GM18519 (cell line): ENCODE measurements around the gene KCNIP4.

Experiments
- ATAC-seq: cut with Tn5 transposase; IDR thresholded peaks from one replicate; pipeline ENCODE4 v1.9.1; 2021; ENCODE audit warnings: mild to moderate bottlenecking, moderate library complexity; ENCODE audit not compliant: unreplicated experiment, low FRiP score

KCNIP4 gene

DNA sequence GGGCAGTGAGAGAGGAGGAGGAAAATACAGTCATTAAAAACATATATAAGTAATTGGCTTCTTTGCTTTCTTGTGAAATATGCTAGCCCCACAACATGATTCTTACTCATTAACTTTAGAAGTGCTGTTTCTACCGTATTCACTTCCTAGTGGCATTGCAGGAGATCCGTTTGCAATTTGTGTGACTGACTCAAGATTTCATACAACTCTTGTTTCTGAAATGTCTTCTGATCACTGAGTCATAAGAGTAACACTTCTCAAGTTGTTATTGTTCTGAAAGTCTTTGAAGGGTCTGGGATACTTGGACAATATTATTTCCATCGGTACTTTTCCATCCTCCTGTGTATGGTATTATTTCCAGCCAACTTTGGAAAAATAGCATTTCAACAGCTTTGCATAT is 937.5 kb downstream of the KCNIP4 start:
- no peak for ATAC-seq

DNA sequence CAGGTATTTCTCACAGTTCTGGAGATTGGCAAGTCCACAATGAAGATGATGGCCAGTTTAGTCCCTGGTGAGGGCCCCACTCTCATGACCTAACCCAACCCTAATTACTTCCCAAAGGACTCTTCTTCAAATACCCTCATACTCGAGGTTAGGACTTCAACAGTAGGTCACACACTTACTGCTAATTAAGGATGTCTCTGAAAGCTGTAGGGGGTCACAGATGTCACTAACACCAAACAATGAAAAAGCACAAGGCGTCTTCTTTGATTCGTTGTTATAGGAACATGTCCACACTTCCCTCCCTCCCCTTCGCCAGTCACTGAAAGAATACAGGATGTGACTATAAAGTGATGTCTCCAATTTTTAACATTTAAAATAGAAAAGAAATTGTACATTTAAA is 938.6 kb downstream of the KCNIP4 start:
- ATAC-seq = no peak

DNA sequence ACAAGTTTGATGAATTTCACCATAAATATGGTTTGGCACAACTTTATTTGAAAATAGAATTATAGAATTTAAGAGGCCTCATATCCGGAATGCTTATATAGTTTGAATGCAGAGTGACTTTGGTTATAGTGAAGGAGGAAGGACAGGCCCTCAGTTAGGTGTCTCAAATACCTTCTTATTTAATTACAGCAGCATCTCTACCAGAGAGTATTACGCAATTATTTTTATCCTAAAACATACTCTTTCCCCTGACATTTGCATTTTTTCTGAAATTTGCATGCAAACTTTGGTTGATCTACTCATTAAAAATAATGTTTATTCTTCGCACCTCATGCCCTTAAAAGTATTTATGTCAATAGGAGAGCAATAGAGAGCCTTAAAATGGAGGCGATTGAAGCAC is 942.9 kb downstream of the KCNIP4 start:
- ATAC-seq = no peak

DNA sequence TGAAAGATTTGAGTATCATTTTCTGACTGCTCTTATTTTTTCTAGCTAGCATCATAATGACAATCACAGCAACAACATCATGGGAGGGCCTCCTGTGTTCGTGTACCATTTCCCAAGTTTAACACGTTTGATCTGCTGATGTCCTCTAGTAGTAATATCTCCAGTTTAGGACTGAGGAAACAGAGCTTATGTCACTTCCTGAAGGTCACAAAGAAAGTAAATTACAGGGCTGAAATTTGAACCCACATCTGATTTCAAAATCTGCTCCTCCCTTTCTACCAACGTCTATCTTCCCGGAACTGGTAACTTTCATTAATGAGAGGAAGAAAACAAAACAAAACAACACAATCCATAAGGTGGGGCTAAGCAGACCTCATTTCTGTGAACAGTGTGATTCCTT is 945.6 kb downstream of the KCNIP4 start:
- ATAC-seq = no peak

DNA sequence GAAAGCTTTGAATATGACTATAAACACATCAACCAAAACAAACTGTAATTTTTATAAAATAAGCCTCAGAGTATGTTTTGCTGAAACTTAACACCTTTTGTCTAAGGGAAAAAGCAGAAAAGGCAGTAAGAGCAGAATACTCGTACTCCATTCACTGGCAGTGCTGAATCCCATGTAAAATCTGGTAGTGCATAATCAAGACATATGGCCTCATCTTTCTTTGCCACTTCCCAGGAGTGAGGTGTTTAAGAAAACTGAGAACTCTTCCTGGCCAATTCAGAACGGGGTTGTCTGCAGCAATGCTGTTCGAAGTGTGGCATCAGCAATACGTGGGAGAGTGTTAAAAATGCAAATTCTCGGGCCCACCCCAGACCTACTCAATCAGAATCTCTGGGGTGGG is 946.3 kb downstream of the KCNIP4 start:
- no peak for ATAC-seq

DNA sequence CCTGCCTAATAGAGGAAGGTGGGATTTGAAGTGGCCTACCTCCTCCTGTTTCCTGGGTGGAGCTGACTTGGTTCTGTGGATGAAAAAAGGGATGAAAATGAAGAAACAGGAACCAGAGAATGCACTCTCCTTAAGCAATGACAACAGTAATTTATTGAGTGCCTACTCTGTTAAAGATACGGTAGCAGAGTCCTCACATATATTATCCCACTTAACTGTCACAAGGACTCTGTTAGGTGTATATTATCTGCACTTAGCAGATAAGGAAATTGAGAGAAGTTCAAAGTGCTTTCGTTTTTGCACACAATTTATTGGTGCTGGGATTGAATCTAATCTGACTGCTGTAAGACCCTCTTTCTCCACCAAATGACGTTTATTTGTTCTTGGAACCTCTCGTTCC is 947.1 kb downstream of the KCNIP4 start:
- no peak for ATAC-seq

DNA sequence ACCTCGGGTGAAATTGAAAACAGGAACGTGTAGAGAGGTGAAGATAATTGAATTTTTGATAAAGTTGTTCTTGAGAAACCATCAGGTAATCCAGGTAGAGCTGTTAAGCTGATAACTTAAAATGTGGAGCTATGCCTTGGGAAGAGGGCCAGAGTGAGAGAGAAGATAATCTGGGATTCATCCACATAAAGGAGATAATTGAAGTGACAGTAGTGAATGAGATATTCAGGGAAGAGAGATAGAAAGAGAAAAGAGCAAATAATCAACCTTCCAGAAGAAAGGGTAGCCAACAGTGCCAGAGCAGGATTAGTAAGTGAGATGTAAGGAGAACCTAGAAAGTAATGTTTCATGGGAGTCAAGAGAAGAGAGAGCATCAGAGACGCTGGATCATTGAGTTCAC is 950.7 kb downstream of the KCNIP4 start:
- ATAC-seq = no peak

DNA sequence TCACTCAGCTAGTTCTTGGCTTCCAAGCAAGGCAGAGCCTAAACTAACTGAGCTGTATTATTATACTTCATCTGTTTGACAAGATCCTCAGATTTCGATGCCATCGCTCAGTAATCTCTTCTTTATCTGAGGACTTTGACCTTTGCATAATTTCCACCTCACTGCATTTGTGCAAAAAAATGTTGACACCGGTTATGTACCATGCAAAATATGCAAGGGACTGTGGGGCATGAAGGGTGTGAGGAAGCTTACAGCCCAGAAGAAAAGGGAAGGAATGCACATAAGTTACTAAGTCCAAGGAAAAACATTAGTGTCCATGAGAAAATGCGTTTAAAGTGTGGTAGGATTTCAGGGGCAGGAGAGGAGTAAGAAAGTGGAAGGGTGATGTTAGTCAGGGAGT is 953.0 kb downstream of the KCNIP4 start:
- ATAC-seq = no peak

DNA sequence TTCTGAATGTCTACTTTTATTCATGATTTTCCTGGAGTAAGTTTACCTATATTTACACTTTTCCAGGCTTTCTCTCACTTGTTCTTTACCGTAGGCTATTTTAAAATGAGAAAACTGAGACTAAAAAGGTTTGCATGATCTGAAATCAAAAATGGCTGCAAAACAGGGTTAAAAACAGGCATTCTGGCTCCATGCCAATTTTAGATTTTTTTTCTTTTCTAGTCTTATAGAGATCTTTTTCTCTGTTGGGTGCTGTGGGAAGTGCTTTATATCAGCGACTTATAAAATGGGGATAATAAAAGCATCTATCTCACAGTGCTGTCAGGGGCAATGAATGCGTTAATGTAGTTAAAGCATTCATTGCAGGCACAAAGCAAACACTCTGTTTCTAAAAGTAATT is 953.6 kb downstream of the KCNIP4 start:
- ATAC-seq = no peak

DNA sequence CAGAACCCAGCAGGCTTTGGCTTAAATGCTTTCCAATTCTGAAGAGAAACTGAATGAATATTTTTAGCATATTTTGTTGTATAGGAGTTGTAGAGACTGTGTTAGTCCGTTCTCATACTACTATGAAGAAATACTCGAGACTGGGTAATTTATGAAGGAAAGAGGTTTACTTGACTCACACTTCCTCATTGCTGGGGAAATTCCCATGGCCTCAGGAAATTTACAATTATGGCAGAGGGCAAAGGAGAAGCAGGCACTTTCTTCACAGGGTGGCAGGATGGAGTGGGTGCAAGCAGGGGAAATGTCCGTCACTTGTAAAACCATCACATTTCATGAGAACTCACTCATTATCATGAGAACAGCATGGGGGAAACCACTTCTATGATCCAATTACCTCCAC is 956.6 kb downstream of the KCNIP4 start:
- ATAC-seq = no peak

DNA sequence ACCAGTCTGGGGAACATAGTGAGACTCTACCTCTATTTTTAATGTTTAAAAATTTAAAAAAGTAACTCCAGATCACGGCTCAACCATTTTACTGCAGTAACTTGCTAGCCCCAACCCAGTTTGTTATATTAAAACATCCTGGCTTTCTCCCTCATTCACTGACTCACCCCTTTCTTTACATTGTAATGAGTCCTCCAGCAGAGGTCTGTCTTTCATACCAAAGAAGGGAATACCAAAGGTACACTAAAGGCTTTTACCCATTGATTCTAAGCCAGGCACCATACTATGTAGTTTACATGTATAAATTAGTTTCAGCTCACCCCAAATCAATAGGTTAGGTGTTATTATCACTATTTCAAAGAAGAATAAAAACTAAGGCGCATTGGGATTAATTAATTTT is 961.4 kb downstream of the KCNIP4 start:
- no peak for ATAC-seq

DNA sequence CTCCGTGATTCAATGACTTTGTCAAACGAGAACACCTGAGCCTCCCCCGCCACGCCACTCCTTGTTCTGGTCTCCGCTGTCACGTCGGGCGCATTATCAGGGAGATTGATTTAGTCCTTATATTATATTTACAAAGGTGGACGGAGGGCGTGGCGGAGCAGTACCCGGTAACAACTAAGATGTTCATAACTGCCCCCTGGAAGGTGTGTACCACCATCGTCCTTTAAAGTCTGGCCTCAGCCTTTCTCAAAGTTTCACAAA is 964.1 kb downstream of the KCNIP4 start:
- ATAC-seq = no peak

DNA sequence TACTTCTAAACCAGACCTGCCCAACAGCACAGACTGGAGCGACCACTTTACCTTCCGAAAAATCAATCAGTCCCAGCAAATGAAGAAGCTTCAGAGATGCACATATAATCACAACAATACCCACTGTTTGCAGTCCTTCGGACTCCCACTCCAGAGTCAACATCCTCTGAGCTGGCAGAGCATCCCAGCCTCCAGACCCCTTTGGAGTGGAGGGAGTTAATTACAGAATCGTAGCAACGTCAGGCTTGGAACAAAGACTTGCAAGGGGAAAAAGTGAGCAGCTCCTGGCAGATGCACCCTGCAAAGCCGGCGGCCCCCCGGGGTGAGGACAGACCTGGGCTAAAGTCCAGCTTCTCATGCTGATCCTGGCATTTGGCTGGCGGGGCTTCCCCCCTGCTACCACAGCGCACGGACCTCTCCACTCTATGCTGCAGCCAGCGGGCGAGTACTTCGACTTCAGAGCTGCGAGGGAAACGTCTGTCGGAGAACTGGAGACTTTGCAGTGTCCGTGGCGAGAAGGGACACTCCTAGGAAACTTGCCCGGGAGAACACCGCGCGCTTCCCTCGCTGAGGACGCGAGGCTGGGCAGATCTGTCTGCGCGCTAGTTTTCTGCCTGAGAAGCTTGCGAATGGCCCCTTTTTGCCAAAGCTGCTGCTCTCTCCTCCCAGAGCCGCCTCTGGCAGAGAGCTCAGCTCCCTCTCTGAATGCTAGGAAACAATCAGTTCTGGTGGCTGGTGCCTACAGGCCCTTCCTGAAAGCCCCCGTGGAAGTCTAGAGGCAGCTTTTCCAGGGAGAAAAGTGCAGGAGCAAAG is 964.6 kb downstream of the KCNIP4 start:
- ATAC-seq = no peak

DNA sequence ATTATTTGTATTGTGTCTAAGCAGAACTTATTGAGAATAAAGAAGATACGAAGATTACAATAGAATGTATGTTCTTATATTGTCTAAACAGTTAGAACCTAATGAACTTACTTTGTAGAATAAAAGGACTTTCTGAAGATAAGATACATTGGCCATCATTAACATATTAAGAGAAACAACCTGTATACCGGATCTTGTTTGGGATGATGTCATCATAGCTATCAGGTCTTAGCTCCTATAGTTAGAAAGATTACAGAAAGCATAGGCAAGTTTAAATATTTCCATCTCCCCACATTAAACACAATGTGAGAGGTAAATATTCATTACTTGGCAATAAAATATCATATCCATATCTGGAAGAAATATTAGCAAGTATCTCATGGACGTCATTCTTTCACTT is 966.0 kb downstream of the KCNIP4 start:
- no peak for ATAC-seq

DNA sequence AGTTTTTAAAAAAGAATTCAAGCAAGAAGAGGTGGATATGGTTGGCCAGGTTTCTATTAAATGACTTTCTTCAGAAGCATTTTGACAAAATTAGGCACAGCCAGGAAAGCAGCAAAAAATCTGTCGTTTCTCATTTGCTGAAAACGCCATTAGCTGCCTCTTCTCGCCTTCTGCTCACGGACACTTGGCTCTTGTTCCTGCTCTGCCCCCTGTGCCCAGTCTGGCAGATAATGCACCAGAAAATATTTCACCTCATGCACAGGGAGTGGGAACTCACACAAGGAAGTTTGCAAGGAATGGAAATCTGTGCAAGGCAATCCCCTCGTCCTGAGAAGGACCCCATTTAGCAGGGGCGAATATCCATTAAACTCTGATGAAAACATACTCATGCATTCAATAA is 988.3 kb downstream of the KCNIP4 start:
- ATAC-seq = no peak

DNA sequence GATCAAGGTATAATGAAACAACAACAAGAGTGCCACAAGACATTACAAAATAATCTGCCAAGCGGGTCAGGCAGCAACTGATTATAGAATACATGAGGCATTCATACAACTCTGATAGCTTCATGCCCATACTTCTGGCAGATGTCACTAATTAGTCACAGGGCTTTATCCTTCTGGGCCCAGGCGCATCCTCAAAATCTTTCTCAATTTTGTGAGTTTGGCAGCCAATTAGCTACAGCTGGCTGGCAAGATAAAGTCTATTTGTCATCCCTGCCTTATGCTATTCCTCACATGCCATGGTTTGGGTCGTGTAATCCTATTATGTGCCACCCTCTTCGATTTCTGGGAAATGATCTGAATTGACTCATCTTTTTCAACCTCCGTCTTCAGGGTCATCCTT is 994.0 kb downstream of the KCNIP4 start:
- ATAC-seq = no peak

DNA sequence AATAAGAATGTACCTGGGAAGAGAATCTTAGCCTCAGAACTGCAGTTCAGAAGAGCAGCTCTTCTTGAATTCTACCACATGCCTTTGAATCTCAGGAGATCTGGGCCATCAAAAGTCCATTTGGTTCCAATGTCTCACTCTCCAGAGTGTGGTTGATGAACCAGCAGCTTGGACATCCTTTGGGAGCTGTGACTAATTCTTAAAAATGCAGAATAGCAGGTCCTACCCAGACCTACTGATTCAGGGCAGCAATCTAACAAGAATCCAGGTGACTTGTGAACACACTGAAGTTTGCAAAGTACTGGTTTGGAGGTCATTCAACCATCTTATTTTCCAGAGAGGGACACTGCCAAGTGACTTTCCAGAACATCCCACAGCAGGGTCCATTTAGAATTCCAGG is 1003.6 kb downstream of the KCNIP4 start:
- no peak for ATAC-seq

DNA sequence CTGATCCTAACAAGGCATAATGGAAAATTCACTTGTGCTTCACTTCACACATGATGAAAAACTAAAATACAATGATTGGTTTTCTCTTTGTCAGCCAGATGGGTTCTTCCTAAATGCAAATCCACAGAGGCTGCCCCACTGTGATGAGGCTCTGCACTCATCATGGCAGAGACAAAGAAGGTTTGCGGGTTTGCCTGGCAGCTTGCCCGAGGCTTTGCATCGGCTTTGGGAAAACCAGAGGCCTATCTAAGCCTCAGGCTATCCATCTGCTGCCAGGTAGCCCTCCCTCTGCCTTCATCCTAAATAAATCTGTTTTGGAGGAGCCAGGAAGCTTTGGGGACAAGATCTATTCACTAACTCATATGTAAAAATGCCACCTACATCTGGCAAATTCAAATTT is 1004.1 kb downstream of the KCNIP4 start:
- no peak for ATAC-seq

DNA sequence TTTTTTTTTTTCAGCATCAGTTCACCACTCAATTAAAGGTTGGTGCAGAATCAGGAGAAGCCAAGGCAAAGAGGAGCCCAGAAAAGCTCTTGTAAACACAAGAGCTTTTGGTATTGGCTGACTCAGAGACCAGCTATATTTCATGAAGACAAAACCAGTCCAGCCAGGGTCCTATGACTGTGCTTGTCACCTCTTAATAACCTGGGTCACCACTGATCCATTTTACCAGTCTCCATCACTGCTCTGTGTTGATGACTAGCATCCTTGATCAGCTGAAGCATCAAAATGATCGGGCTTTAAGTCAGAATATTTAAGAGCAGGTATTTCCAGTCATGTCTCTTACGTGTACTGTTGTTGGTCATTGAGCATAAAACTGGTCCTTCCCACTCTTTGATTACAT is 1010.4 kb downstream of the KCNIP4 start:
- ATAC-seq = no peak

DNA sequence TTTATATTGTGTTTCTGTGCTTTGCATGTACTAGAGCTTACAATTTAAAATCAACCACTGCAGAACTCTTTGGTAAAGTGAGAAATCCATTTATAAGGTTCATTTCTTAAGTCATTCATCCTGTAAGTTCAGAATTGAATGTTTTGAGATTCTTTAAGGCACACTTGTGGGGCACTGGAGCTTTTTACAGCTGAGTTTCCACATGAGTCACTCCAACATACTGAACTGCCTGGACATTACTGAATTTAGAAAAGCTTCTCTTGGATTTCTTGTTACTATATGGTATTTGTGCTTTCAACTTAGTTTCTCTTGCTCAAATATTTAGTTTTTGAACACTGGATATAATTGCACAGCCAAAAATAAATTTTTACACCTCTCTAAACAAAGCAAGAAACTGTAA is 1022.0 kb downstream of the KCNIP4 start:
- no peak for ATAC-seq

DNA sequence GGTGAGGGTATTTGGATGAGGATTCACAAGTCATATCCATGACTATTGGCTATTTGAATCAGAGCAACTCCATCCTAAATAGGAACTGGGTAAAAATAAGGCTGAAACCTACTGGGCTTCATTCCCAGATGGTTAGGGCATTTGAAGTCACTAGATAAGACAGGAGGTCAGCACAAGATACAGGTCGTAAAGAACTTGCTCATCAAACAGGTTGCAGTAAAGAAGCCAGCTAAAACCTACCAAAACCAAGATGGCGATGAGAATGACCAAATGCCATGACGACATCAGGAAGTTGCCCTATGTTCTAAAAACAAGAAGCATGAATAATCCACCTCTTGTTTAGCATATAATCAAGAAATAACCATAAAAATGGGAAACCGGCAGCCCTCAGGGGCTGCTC is 1023.4 kb downstream of the KCNIP4 start:
- ATAC-seq = no peak

DNA sequence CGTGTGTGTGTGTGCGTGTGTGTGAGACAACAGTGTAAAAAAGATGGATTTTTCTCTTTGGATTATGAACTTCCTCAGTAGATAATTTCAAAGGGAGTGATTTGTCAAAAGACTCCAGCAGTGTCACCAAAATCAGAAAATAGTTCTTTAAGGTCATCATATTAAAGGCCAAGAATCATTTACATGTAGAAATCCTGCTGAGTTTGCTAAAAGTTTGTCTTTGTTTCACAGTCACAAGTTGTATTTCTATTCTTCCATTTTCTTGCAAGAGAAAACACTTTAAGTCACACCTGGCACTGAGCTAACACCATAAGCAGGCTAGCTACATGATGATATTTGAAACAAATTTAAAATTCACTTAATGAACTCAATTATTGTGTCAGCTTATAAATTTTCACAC is 1025.6 kb downstream of the KCNIP4 start:
- ATAC-seq = no peak

DNA sequence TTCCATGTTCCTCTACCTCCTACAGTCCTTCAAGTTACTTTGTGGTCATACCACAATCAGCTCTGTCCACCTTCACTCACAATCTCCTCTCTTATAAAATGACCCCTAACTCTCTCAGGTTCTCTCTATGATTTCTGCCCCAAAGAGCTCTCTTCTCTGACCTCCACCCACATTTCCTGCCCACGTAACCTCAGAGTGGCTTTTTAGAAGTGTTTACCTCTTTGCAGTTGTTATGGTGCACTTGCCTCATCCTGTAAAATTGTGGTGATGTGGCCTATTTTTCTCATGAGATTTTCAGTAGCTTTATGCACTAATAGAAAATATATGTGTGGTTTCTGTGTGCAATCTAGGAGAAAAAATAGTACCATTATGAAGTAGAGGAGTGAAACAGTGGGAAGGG is 1032.5 kb downstream of the KCNIP4 start:
- no peak for ATAC-seq
